BJ (cell line): ENCODE data around the gene MPPED2. TPM values are rescaled to one million over a fixed set of nuclear protein-coding genes. Genes with fewer than 3 reads are reported as not detected.

Experiments
- CTCF ChIA-PET: fragments of 350-600 bp; formaldehyde crosslinking; extraction: SDS; loops from one replicate; lab custom pipeline; 2021; ENCODE audit warnings: antibody characterized with exemption, inconsistent platforms; lab: Yijun Ruan, JAX
- POLR2A ChIA-PET: fragments of 300-600 bp; sonication (Branson Sonifier 250); formaldehyde crosslinking; extraction: SDS; loops from one replicate; lab custom pipeline; 2021; ENCODE audit warnings: antibody characterized with exemption; lab: Charles Lee
- DNase-seq: peaks from one replicate; pipeline ENCODE4 v3.0.0-alpha.2; 2011; ENCODE audit warnings: low read depth
- H3K27me3 ChIP-seq: 2 replicates; pipeline ENCODE4 v1.6.0; 2011; ENCODE audit warnings: low read length; ENCODE audit not compliant: control insufficient read depth, insufficient read depth
- H3K36me3 ChIP-seq: 2 replicates; pipeline ENCODE4 v1.5.1; 2011; ENCODE audit warnings: low read length; ENCODE audit not compliant: control insufficient read depth, insufficient read depth
- H3K4me3 ChIP-seq: 2 replicates; pipeline ENCODE4 v1.5.1; 2011; ENCODE audit warnings: low read depth, mild to moderate bottlenecking, control low read depth, low read length
- CTCF ChIP-seq: IDR thresholded peaks from 2 replicates; pipeline ENCODE4 v1.5.1; 2011; ENCODE audit warnings: low read depth, mild to moderate bottlenecking, control low read depth, inconsistent platforms, low read length, moderate library complexity; ENCODE audit not compliant: insufficient read depth
- polyA plus RNA-seq: library from polyadenylated mRNA; depleted of rRNA; stranded (reverse); fragments of >200 nt; gene quantifications from 2 replicates; pipeline ENCODE4 v1.2.3, GENCODE V29; 2011

The MPPED2 gene
- polyA plus RNA-seq, 1 experiment = not detected

GRCh38 chr11:30489076-30489475 is 97.1 kb downstream of the MPPED2 start:
- POLR2A ChIA-PET = no interaction called here
- TF ChIP-seq CTCF = no peak
- Histone ChIP-seq H3K27me3 (no peaks in the 10 kb centered on the region), H3K4me3 (no peak overlapping the region), H3K36me3 (no peaks in the 10 kb centered on the region)
- CTCF ChIA-PET = no interaction called here
- no peak for DNase-seq

GRCh38 chr11:30488304-30488998 is 97.7 kb downstream of the MPPED2 start:
- ChIA-PET POLR2A (no interaction called here), CTCF (no interaction called here)
- H3K4me3 ChIP-seq = no peak overlapping the region
- H3K36me3 ChIP-seq = no peaks in the 10 kb centered on the region
- H3K27me3 ChIP-seq = no peaks in the 10 kb centered on the region
- no peak for TF ChIP-seq CTCF
- DNase-seq = no peak

GRCh38 chr11:30487200-30487898 is 98.8 kb downstream of the MPPED2 start:
- Histone ChIP-seq H3K4me3 (no peak overlapping the region), H3K36me3 (no peaks in the 10 kb centered on the region), H3K27me3 (no peaks in the 10 kb centered on the region)
- ChIA-PET CTCF (no interaction called here), POLR2A (no interaction called here)
- no peak for DNase-seq
- TF ChIP-seq CTCF = no peak

GRCh38 chr11:30485756-30486155 is 100.4 kb downstream of the MPPED2 start:
- no peak overlapping the region for H3K4me3 ChIP-seq
- POLR2A ChIA-PET = no interaction called here
- DNase-seq = no peak
- H3K27me3 ChIP-seq = no peaks in the 10 kb centered on the region
- CTCF ChIA-PET = interaction anchor here (0.9 kb wide), 1 partner anchor 10 kb away, joined by 3 read pairs; no protein-coding TSS in a partner anchor
- TF ChIP-seq CTCF = no peak
- H3K36me3 ChIP-seq = no peaks in the 10 kb centered on the region

- POLR2A ChIA-PET = no interaction called here
Observed at GRCh38 chr11:30485222-30485621, 100.9 kb downstream of the MPPED2 start.

More at GRCh38 chr11:30485222-30485621, 100.9 kb downstream of the MPPED2 start:
- CTCF ChIA-PET = interaction anchor here (0.9 kb wide), 1 partner anchor 10 kb away, joined by 3 read pairs; no protein-coding TSS in a partner anchor
- no peaks in the 10 kb centered on the region for H3K27me3 ChIP-seq
- DNase-seq = no peak
- H3K4me3 ChIP-seq = no peak overlapping the region
- no peak for TF ChIP-seq CTCF
- H3K36me3 ChIP-seq = no peaks in the 10 kb centered on the region
